ENCODE measurements around the gene YWHAQ.
A peak's percentile ranks its signal among the peaks of the same experiment; 100 is the strongest.

YWHAQ gene

DNA sequence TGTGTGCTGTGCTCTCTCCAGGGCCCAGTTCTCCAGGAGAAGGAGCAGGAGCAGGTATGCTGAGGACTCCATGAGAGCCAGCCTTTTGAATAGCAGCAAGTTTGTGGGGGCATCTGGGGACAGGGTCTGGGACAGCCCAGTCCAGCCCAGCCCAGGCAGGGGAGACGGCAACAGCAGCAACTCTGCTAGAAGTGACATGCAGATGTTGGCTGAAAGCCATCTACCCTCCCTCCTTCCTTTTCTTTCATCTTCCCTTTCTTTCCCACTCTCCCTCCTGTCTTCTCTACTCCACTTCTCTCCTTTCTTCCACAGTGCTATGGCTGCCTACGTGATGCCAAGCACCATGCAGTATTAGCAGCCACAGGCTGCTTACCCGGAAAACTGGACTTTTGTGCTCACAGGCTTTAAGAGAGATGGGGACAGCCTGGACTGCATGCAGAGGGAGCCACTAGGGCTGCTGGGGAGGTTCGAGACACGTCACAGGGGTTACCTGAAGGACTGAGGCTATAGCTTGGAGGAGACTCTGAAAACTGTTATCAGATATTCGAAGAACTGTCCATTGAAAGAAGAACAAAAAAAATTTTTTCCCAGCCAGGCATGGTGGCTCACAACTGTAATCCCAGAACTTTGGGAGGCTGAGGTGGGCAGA, 23.8 kb upstream of the YWHAQ start:
- DNase-seq = no peak

DNA sequence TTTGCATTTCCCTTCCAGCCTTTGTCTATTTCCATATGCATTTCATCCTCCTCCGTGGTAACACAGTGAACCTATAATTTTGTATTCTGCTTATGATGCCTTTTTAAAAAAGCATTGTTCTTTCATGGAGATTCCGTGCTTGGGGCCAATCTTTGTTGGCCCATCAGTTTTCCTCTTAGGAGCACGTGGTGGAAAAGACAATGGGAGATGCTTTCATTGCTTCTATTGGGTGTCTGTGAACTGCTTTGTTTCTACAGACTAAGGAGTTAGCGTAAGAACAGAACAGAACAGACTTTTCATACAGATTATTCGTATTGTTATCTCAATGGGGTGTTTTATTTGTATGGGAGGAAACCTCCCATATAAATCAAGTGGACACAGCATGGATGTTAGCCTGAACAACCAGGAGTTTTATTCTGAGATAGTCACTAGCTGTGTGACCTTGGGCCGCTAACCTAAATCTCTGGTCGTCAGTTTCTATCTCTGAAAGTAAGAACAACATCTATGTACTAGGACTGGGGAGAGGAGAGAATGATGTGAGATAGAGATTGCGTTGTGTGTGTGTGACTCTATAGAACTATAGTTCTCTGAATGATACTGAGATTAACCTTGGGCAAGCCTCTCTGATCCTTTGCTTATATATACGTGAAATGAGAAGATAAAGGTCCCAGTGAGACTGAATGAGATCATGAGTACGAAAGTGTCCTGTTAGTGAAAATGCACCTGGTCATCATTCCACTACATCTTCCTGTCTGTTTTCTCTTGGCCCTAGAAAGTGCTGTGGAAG, 22.9 kb upstream of the YWHAQ start:
- DNase-seq = no peak

DNA sequence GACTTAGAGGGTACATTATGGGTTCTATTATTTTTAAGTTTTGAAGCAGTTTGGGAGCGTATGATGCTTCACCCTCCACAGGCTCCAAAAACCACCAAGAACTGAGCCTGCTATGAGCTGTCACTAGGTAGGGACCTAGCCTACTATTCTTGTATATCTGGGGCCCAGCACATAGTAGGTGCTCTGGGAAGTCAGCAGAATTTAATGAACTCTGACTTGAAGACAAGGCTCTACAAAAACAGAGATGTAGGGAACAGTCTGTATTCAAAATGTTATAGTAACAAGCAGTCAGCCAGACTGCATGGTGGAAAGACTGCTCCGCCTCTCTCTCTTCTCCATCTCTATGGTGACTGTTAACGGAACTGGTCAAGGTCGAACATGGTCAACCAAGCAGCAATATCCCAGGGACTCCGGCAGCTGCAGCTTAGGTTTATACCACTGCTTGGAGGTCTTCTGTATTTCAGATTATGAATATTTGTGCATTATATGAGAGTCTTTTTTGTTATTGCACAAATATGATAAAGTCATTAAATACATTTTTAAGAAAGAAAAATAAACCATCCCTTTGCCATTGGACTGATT, 22.2 kb upstream of the YWHAQ start:
- no peak for DNase-seq

DNA sequence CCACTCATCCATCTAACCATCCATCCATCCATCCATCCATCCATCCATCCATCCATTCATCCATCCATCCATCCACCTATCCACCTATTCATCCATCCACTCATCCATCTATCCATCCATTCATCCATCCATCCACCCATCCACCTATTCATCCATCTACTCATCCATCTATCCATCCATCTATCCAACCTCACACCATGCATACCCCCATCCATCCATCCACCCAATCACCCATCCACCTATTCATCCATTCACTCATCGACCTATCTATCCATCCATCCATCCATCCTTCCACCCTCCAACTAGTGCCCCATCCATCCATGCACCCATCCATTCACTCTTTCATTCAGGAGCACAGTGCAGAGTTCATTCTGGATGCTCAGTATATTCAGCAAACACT, 21.5 kb upstream of the YWHAQ start:
- no peak for DNase-seq

DNA sequence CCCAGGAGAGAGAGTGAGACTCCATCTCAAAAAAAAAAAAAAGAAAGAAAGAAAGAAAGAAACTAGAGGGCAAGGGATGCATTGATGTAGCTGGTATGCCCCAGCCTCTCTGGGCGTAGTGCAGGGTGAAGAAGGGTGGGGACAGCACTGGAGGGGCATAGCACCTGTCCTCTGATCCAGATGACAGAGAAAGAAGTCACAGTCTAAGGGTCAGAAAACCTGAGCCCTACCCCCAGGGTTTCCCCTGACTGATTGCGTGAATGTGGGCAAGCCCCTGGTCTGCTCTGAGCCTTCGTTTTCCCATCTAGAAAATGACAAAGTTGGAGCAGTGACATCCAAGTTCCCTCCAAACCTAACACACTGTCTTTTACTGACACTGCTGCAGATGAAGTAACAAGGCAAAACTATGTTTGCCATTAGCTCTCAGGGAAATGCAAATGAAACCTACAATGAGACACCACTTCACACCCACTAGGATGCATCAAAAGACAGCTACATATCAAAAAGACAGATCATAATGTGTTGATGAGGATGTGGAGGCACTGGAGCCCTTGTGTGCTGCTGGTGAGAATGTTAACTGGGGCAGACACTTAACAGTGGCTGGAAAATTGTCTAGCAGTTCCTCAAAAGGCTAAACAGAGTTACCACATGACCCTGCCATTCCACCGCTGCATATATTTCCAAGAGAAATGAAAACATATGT, 19.5 kb upstream of the YWHAQ start:
- no peak for DNase-seq

DNA sequence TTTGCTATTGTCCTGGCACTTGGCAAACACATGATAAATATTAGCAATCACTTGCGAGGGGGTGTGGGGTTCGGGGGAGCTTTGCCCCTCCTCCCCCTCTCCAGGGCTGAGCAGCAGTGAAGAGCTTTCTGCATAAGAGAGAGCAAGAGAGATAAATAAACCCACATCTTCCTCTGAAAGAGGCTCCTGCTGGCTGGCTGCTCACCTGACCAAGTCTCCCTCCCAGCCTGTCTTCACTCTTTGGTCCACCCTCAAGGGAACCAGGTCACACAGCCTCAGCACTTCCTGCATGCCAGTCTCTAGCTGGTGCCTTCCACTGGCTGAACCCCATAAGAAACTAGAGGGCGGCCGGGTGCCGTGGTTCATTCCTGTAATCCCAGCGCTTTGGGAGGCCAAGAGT, 18.5 kb upstream of the YWHAQ start:
- DNase-seq = no peak

DNA sequence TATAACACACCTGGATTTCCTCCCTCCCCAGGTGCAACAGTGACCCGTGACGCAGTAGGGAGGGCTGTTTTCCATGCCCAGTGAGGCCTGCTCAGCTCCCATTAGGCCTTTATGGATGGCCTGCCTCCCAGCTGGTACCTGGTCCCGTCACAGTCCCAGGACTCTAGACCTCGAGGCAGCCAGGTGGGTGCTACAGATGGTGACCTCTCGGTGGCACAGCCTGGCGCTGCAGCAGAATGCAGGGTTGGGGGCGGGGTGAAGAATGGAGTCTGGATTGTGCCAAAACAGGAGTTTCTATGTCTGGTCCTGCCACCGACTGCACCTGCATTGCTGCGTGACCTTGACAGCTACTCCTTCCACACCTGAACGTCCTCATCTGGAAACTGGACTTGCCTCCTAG, 18.0 kb upstream of the YWHAQ start:
- no peak for DNase-seq

DNA sequence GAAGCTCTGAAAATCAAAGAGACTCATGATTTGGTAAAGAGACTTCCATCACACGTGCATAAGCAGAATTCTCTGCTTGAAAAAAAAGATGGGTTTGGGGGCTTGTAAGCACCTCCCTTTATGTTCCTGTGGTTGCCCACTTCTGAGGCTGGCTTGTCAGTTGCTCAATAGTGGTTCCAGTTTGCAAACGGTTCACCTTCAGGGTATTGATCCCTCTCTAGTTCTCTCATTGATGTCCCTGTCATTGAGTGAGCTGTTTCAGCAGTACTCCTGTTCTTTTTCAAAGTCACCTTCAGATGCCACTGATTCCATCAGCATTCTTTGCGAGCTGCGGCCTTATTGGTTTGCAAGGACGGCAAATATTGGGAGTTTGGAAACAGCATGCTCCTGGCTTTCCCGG, 17.1 kb upstream of the YWHAQ start:
- DNase-seq = no peak

DNA sequence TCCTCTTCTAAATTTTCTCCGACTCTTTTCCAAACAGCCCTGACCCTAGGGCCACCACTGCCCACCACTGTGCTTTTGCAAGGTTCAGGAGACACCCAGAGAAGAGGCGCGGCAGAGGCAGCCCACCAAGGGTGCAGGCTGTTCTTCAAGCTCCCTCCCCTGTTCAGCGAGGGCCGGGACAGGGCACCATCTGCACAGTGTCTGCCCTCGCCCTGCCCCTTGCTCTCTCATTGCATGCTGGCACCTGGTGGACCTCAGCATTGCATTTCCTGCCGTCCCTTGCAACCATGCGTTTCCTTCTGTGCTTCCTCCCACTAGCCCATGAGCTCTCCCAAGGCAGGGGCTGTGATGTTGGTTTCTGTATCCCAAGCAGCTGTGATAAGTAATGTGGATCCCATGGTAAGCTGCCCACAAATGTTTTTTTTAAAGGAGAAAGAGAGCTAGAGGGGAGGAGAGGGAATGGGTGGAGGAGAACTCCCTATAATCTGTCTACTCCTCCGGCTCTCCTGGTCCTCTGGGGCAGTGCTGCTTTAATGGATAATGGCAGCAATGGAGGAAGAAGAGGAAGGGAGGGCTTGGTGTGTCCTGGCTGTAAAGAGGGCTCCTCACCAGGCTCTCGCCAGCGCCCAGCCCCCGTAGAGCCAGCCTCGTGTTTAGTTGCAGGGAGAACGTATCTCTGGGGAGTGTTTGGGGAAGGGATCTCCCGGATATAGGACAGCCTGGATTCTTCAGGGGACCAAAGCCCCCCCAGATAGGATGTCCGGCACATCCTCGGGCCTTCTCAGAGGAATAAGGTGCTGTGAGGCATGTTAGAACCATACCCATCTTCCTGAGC, 15.6 kb upstream of the YWHAQ start:
- DNase-seq = no peak

DNA sequence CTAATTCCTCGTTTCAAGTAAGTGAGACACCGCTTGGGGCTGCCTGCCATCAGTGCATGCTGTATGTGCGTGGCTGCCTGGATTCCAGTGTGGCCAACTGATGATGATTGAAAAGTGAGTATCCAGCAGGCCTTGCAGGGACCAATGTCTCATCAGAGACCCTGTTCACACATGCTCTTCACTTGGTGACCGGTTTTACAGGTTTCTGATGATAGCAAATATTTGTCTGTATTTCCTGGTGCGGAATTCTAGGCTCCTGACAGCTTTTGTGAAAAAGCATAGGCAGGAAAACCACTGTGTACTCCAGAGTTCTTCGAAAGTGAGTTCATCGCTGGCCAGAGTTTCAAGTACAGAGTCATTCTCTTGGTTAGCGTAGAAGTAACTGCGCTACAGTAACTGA, 13.8 kb upstream of the YWHAQ start:
- DNase-seq = no peak

DNA sequence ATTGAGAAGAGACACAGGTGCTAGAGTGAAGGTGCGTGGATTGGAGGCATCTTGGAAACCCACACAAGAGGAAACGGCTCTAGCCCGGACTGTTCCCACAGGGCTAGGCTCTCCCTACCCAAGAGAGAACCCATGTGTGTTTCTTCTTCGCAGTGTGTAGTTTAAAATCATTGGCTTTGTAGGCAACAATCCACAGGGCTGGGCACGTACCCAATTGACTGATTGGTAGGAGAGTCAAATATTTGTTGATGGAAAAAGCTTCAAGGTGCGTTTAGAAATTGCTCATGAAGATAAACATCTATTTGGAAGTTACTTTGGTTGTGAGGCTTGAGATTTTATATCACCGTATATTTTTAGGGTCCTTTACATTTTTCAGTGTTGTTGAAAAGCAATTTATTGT, 13.2 kb upstream of the YWHAQ start:
- no peak for DNase-seq

DNA sequence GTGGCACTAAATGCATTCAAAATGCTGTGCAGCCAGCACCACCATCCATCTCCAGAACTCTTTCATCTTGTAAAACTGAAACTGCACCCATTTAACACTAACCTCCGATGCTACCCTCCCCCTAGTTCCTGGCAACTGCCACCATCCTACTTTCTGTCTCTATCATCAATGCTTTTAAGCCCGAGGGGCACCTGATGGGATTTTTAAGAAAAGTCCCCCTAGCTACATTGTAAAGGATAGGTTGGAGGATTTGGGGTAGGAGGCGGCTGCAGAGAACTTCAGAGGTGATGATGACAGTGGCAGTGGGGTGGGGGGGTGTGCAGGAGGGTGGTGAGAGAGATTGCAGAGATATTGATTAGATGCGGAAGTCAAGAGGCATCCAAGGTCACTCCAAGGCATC, 10.8 kb upstream of the YWHAQ start:
- peak; percentile 33 for DNase-seq

DNA sequence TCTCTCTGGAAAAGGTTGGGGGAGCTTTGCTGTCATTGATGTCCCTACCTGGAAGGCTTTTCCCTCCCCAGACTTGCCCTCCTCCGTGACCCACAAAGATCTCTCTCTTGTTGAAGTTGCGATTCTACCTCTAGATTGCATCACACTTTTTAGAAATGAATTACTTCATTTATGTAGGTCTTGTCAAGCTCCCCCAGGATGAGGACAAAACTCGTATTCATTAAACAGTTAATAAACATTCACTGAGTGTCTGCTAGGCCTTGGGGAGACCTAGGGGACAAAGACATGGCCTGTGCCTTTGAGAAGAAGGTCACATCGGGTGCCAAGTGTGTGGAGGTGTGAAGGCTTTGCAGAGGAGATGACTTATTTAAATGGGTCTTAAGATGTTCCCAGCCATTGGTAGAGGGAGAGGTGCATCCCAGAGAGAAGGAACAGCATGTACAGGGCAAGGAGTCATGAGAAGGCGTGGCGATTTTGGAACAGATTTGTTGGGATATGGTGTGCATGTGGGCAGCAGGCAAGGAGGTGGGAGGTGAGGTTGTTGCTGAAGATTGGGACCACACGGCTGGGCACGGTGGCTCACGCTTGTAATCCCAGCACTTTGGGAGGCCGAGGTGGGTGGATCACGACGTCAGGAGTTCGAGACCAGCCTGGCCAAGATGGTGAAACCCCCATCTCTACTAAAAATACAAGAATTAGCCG, 9.8 kb upstream of the YWHAQ start:
- no peak for DNase-seq

DNA sequence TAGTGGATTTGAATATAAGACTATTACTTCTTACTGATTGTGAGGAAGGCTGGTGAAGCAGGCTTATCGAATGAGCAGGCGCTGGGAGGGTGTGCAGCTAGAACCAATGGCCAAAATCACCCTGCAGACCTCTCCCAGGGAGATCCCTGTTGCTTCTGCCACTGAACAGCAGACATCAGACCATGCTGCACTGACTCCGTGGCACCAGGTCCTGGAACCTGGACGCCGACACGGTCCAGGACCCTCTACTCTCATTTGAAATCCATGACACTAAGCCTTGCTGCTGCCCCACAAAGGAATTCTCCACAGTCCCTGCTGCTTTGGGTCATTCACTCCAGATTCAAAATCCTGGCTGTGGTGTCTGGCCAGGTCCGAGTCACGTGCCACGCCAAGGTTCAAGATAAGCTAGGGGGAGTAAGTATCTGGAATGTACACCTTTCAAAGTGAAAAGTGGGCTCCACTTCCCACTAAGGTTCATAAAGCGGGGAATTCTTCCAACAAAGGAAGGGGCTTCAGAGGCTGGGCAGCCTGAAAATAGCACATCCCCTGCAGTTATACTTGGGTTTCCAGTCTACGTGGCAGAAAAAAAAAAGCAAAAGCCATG, 9.0 kb upstream of the YWHAQ start:
- DNase-seq = no peak

DNA sequence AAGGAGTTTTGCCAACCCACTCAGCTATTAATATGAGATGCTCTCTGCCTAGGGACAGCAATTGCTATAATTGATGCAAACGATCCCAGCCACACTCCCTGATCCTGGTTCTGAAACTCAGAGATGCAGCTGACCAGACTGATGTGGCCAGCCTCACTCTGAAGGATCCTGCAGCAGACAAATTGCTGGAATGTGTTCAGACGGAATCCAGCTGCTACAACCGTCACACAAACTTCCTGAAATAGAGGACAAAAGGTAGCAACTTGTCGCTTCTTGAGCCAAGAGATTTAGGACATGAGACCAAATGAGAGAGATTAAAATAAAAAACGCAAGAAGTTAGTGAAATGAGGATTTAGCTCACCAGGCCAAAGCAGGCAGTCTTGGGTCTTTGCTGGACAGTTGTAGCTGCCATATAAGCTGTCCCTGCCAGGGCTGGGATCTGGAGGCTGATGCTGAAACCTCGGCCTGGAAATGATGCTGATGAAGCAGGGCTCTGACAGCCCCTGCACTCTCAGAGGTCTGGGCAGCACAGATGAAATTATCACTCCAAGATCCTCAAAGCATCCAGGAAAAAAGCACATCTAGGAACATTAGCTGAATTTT, 8.3 kb upstream of the YWHAQ start:
- DNase-seq = no peak

DNA sequence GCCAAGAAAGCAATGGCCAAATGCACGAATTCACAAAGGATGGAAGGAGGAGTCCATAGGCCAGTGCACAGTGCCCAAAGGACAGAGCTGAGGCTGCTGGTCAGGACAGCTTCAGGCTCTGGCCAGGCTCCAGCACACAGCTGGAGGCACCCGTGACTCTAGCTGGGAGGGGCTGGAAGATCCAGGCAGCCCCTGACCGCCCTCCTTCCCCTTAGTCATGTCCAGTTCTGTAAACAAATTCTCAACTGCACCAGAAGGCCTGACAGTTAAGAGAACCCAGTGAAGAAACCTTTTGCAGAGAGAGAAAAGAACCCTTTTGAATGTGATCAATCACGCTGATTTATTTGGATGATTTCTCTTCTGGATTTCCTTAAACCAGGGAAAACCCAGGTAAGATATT, 7.7 kb upstream of the YWHAQ start:
- no peak for DNase-seq

DNA sequence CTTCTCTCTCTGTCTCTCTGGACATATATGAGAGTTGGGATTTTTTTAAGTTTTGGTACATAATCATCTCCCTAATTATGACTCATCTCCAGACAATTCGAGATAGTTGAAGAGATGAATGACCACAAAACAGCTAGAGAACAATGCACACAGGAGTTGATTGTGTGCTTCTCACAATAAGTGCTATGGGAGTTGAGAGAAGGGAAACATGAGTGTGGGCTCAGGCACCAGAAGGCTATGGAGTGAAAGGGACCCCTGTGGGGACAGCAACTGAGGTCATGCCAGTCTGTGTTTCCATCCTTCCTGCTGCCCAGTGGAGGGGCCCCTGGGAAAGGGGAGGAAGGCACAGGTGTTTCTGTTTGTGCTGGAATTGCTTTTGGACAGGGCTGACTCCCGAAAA, 6.5 kb upstream of the YWHAQ start:
- no peak for DNase-seq

DNA sequence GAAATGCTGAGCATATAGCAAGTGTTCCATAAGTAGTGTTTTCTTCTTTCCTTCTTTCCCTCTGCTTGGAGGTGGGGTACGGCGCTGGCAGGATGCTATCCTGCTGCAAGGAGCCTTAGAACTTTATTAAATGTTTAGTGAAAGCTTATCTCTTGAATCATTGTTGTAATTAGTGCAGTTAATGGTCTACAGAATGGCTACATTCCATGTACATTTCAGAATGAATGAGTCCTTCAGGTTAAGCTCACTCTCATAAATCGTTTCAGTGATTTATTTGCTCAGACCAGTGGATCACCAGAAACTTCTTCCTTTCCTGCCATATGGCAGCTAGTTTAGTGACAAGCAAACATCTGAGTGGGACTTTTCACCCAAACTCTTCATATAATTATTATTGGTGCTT, 3.3 kb upstream of the YWHAQ start:
- no peak for DNase-seq

DNA sequence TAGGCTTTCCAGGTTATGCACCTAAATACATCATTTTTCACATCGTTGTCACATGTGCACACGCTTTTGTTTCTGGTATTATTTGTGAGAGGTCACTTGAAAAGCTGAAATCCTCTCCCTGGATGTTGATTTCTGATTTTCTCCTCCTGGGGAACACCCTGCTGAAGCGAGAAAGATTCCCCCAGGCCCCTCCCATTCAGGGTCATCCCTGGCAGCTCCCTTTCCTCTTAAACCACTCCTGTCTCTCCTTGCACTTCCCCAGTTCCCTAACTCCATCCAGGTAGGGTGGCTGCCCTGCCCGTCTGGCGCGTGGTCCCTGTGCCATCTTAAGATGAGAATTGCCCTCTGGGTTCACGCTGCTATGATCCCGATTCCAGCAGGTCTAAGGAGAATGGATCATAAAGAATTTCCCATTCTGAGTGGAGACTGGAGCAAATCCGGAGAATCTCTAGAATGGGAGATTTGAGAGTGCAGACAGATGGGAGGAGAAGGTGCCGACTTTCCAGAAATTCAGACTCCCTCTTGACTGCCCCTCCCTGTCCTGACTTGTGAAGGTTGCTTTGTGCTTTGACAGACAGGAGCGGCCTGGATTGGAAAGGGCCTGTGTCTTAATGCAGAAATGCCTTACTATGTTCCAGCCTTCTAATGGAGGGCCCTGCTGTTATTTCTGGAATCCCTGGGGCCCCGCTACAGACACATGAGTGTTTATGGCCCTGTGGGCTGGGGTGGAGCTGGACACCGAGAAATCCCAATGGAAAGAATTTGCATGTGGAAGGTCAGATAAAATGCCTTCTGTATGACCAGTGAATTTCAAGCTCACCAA, 1.3 kb upstream of the YWHAQ start:
- DNase-seq = no peak

DNA sequence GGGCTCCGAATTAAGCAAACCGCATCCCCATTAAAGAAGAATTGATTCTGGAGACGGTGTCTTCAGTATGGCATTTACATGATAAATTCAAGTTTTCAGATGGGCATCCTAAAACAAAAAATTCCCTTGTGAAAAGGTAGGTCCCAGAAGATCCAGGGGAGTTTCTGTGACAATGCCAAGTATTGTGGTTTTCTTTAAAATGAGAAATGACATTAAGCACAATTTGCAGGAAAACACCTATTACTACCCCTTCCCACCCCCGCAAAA, 689 bp upstream of the YWHAQ start:
- no peak for DNase-seq
